HEK293 (cell line): ENCODE results near the gene CLK2.
A peak's percentile ranks its signal among the peaks of the same experiment; 100 is the strongest.

Source experiments
- GLI4 ChIP-seq: fragments of 450-650 bp; formaldehyde crosslinking; IDR thresholded peaks from 2 replicates; pipeline ENCODE4 v1.5.1; 2016; ENCODE audit warnings: missing biosample characterization, missing genetic modification characterization
- IKZF3 ChIP-seq: fragments of 450-650 bp; IDR thresholded peaks from 2 replicates; pipeline ENCODE4 v1.5.0; 2018; ENCODE audit warnings: missing biosample characterization, mild to moderate bottlenecking, missing genetic modification characterization, moderate library complexity
- KLF16 ChIP-seq: fragments of 450-650 bp; formaldehyde crosslinking; IDR thresholded peaks from 2 replicates; pipeline ENCODE4 v1.5.1; 2017; ENCODE audit warnings: missing biosample characterization, missing genetic modification characterization
- KLF7 ChIP-seq: fragments of 450-650 bp; formaldehyde crosslinking; IDR thresholded peaks from 2 replicates; pipeline ENCODE4 v1.5.1; 2016; ENCODE audit warnings: missing biosample characterization, missing genetic modification characterization, borderline replicate concordance
- KLF8 ChIP-seq: fragments of 450-650 bp; formaldehyde crosslinking; IDR thresholded peaks from 2 replicates; pipeline ENCODE4 v1.5.1; 2016; ENCODE audit warnings: missing biosample characterization, missing genetic modification characterization
- MZF1 ChIP-seq: fragments of 450-650 bp; formaldehyde crosslinking; IDR thresholded peaks from 2 replicates; pipeline ENCODE4 v1.5.1; 2017; ENCODE audit warnings: missing biosample characterization, missing genetic modification characterization, borderline replicate concordance
- PATZ1 ChIP-seq: fragments of 450-650 bp; formaldehyde crosslinking; IDR thresholded peaks from 2 replicates; pipeline ENCODE4 v1.5.1; 2016; ENCODE audit warnings: missing biosample characterization, missing genetic modification characterization
- REPIN1 ChIP-seq: fragments of 450-650 bp; formaldehyde crosslinking; IDR thresholded peaks from 2 replicates; pipeline ENCODE4 v1.5.1; 2017; ENCODE audit warnings: missing biosample characterization, missing genetic modification characterization, low read depth
- SALL2 ChIP-seq: fragments of 450-650 bp; formaldehyde crosslinking; IDR thresholded peaks from 2 replicates; pipeline ENCODE4 v1.5.0; 2017; ENCODE audit warnings: missing biosample characterization, mild to moderate bottlenecking, missing genetic modification characterization, borderline replicate concordance
- TCF7L2 ChIP-seq: IDR thresholded peaks from 2 replicates; pipeline ENCODE4 v1.6.1; 2011; ENCODE audit warnings: low read depth, mild to moderate bottlenecking, inconsistent platforms, low read length, moderate library complexity, borderline replicate concordance
- TRIM28 ChIP-seq: IDR thresholded peaks from 2 replicates; pipeline ENCODE4 v1.6.1; 2011; ENCODE audit warnings: low read length, control low read depth, borderline replicate concordance
- TSHZ1 ChIP-seq: fragments of 450-650 bp; formaldehyde crosslinking; IDR thresholded peaks from 2 replicates; pipeline ENCODE4 v1.5.1; 2016; ENCODE audit warnings: missing biosample characterization, missing genetic modification characterization, borderline replicate concordance
- ZBTB10 ChIP-seq: fragments of 450-650 bp; formaldehyde crosslinking; IDR thresholded peaks from 2 replicates; pipeline ENCODE4 v1.5.1; 2016; ENCODE audit warnings: missing biosample characterization, missing genetic modification characterization
- ZFHX2 ChIP-seq: fragments of 450-650 bp; formaldehyde crosslinking; conservative IDR thresholded peaks from 2 replicates; pipeline ENCODE4 v1.5.1; 2016; ENCODE audit warnings: missing biosample characterization, missing genetic modification characterization
- ZFP3 ChIP-seq: fragments of 450-650 bp; formaldehyde crosslinking; IDR thresholded peaks from 2 replicates; pipeline ENCODE4 v1.5.1; 2016; ENCODE audit warnings: low read depth, missing biosample characterization, missing genetic modification characterization
- ZFP41 ChIP-seq: fragments of 450-650 bp; formaldehyde crosslinking; IDR thresholded peaks from 2 replicates; pipeline ENCODE4 v1.5.1; 2016; ENCODE audit warnings: missing biosample characterization, missing genetic modification characterization, borderline replicate concordance
- ZNF155 ChIP-seq: fragments of 450-650 bp; formaldehyde crosslinking; IDR thresholded peaks from 2 replicates; pipeline ENCODE4 v1.5.1; 2016; ENCODE audit warnings: missing biosample characterization, missing genetic modification characterization
- ZNF18 ChIP-seq: fragments of 450-650 bp; formaldehyde crosslinking; IDR thresholded peaks from 2 replicates; pipeline ENCODE4 v1.5.1; 2016; ENCODE audit warnings: missing biosample characterization, missing genetic modification characterization
- ZNF184 ChIP-seq: fragments of 450-650 bp; IDR thresholded peaks from 2 replicates; pipeline ENCODE4 v1.5.1; 2018; ENCODE audit warnings: missing biosample characterization, mild to moderate bottlenecking, missing genetic modification characterization
- ZNF416 ChIP-seq: fragments of 450-650 bp; formaldehyde crosslinking; IDR thresholded peaks from 2 replicates; pipeline ENCODE4 v1.5.1; 2016; ENCODE audit warnings: missing biosample characterization, missing genetic modification characterization
- ZNF473 ChIP-seq: fragments of 450-650 bp; formaldehyde crosslinking; IDR thresholded peaks from 2 replicates; pipeline ENCODE4 v1.5.1; 2017; ENCODE audit warnings: missing biosample characterization, missing genetic modification characterization
- ZNF488 ChIP-seq: fragments of 450-650 bp; formaldehyde crosslinking; IDR thresholded peaks from 2 replicates; pipeline ENCODE4 v1.5.1; 2016; ENCODE audit warnings: missing biosample characterization, missing genetic modification characterization
- ZNF501 ChIP-seq: fragments of 450-650 bp; formaldehyde crosslinking; IDR thresholded peaks from 2 replicates; pipeline ENCODE4 v1.5.1; 2016; ENCODE audit warnings: missing biosample characterization, missing genetic modification characterization
- ZNF558 ChIP-seq: fragments of 450-650 bp; formaldehyde crosslinking; IDR thresholded peaks from 2 replicates; pipeline ENCODE4 v1.5.1; 2016; ENCODE audit warnings: missing biosample characterization, missing genetic modification characterization
- ZNF645 ChIP-seq: fragments of 450-650 bp; formaldehyde crosslinking; IDR thresholded peaks from 2 replicates; pipeline ENCODE4; 2016; ENCODE audit warnings: missing biosample characterization, missing genetic modification characterization
- ZNF677 ChIP-seq: fragments of 450-650 bp; IDR thresholded peaks from 2 replicates; pipeline ENCODE4 v1.5.0; 2018; ENCODE audit warnings: missing biosample characterization, mild to moderate bottlenecking, missing genetic modification characterization, moderate library complexity
- ZNF776 ChIP-seq: fragments of 450-650 bp; formaldehyde crosslinking; IDR thresholded peaks from 2 replicates; pipeline ENCODE4 v1.5.0; 2017; ENCODE audit warnings: missing biosample characterization, missing genetic modification characterization, borderline replicate concordance
- ZNF792 ChIP-seq: fragments of 450-650 bp; formaldehyde crosslinking; IDR thresholded peaks from 2 replicates; pipeline ENCODE4 v1.5.1; 2016; ENCODE audit warnings: missing biosample characterization, missing genetic modification characterization

The CLK2 gene

GRCh38 chr1:155261852-155262673, 11.2 kb downstream of the CLK2 start, which contains the start of gene SCAMP3 (continued):
- peak; percentile 59; the same call in 1 of the 2 replicates for TF ChIP-seq ZBTB10 (tag by site-specific recombination)
- no peak for TF ChIP-seq ZFP3 (tag by site-specific recombination)
- peak; percentile 92 for TF ChIP-seq ZNF501
- TF ChIP-seq ZNF416 (tag by site-specific recombination) = no peak
- no peak for TF ChIP-seq ZNF776
- TF ChIP-seq KLF7 (tag by site-specific recombination) = no peak; the same call in 1 of the 2 replicates
- TF ChIP-seq KLF16 (tag by site-specific recombination) = peak; percentile 71
- TF ChIP-seq PATZ1 (tag by site-specific recombination) = peak; percentile 69
- TF ChIP-seq TSHZ1 (tag by site-specific recombination) = no peak
- no peak for TF ChIP-seq ZFP41
- no peak for TF ChIP-seq SALL2 (tag by site-specific recombination)
- TF ChIP-seq TRIM28 = peak; percentile 60; the same call in 1 of the 2 replicates
- TF ChIP-seq ZNF645 = no peak
- TF ChIP-seq IKZF3 (tag by site-specific recombination) = peak; percentile 9; the same call in 1 of the 2 replicates
- no peak for TF ChIP-seq ZNF558 (tag by site-specific recombination)
- TF ChIP-seq KLF8 (tag by site-specific recombination) = peak; percentile 81
- no peak; the same call in 1 of the 2 replicates for TF ChIP-seq ZNF18 (tag by site-specific recombination)
- no peak for TF ChIP-seq ZNF677 (tag by site-specific recombination)
- TF ChIP-seq ZNF488 (tag by site-specific recombination) = no peak
- no peak for TF ChIP-seq GLI4 (tag by site-specific recombination)
- TF ChIP-seq ZNF184 (tag by site-specific recombination) = no peak
- TF ChIP-seq ZFHX2 (tag by site-specific recombination) = peak; percentile 45; the same call in 1 of the 2 replicates
- TF ChIP-seq ZNF792 (tag by site-specific recombination) = no peak
- no peak for TF ChIP-seq TCF7L2
- no peak for TF ChIP-seq ZNF473 (tag by site-specific recombination)
- 0 out of 2 replicates have a peak, but pooled peaks have one; percentile 32 for TF ChIP-seq MZF1 (tag by site-specific recombination)
- no peak for TF ChIP-seq REPIN1 (tag by site-specific recombination)
- no peak for TF ChIP-seq ZNF155 (tag by site-specific recombination)
